GF-D8 (cell line): ENCODE results near the gene GRM8.

Experiments
- DNase-seq: peaks from one replicate; lab custom pipeline; 2025; lab: John Stamatoyannopoulos, UW

GRM8 gene

GRCh38 chr7:126806614-126807013, 446.1 kb downstream of the GRM8 start:
- no peak for DNase-seq

GRCh38 chr7:126805351-126805750, 447.4 kb downstream of the GRM8 start:
- DNase-seq, result no peak

DNA sequence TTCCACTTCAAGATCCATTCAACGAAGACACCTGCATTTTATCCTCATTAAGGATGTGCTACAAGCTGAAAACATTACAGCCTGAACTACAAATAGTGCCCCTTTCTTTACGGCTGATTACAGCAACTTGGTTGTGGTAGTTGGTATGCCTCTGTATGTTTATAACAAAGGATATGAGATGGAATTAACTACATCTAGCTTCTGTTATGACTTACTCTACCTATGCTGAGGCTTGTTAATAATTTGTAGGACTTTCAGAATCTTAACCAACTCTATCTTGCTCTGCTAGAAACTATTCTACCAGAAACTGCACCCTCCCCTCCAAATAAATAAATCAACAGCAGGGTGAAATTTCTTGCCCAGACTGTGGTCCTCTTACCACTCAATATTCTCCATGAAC, 448.1 kb downstream of the GRM8 start:
- DNase-seq, result no peak

- DNase-seq, result no peak
These were observed 448.8 kb downstream of the GRM8 start for GRCh38 chr7:126803990-126804389.

GRCh38 chr7:126803060-126803665, 449.6 kb downstream of the GRM8 start:
- no peak for DNase-seq

DNA sequence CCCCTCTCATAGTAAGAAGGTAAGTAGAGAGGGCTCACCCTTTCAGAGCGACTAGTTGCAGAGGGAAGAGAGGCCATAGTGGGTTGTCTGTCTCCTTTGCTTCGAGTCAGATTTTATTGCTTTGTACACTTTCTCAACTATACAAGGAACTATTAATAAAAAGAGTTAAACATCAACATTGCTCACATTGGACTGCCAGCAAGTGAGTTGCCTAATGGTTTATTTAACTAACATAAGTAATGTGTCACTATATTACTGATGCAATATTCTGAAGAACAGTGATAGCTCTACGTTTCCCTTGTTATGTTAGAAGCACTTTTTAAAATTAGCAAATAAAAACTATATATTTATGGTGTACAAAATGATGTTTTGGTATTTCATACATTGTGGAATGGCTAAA, 451.0 kb downstream of the GRM8 start:
- DNase-seq, result no peak

GRCh38 chr7:126799541-126799940, 453.2 kb downstream of the GRM8 start:
- no peak for DNase-seq

- no peak for DNase-seq
These were observed 460.2 kb downstream of the GRM8 start for GRCh38 chr7:126792521-126792920.

DNA sequence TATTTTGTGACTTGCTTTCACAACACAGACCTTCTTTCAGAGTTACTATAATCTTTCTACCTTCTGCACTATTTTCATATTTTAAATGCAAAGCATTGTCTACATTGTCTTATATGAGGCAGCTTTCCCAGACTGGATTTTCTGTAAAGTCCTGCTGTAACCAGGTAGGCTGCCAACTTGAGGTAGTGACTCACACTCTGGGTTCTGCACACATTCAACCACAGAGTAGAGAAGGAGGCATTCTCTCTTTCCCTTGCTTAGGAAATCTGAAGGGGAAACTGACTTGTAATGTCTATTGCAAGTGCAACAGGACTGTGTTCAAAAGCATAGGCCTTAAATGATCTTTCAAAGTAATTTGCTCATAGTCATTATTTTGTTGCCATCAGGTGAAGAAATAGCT, 461.4 kb downstream of the GRM8 start:
- DNase-seq, result no peak

DNA sequence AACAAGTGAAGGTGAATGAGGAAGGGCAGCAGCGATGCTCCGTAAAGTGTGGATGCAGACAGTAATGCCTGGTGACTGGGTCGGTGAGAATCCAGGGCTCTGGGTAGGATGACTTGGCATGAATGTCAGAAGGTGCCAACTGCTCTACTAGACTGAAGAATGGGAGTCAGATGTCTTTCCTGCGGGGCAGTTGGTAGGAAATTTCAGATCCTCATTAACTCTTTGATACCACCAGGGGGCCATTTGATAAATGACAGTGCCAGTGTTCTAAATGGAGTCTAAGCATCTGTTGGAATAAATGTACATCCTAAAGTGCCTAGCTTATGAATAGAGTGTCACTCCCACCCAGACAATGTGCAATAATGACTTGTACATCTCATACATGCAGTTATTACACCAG, 462.0 kb downstream of the GRM8 start:
- DNase-seq, result no peak

DNA sequence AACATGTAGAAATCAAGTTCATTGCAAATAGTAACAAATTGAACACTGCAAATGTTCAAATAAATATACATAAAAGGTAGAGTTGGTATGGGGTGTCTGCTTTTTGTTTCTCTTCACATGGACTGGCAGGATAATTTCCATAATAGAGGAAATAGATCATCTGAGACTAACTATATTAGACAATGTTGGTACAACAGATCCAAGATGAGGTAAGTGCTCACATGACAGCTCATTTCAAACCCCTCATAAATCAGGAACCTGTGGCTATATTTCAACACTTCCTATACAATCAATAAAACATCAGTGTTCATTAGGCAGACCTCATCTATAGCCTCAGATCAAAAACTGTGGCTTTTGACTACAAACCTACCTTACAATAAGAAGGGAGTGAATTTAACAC, 469.1 kb downstream of the GRM8 start:
- DNase-seq, result no peak

GRCh38 chr7:126780993-126781392, 471.7 kb downstream of the GRM8 start:
- no peak for DNase-seq

DNA sequence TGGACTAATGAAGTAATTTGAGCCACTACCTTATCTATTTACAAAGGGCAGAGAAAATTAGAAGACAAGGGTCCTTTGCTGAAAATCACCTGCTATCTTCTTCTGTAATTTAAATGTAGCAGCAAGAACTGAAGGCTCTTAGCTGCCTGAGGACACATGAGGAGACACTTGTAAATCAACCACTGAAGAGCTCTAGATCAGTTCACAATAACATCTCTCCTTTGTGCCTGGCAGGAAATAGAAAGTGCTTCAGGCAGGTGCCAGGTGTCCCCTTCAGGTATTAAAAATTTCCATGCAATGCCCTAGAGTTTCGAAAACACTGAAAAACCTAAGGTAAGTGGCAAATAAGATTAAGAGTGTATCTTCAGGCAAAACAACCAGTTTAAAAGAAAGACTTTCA, 474.6 kb downstream of the GRM8 start:
- no peak for DNase-seq

DNA sequence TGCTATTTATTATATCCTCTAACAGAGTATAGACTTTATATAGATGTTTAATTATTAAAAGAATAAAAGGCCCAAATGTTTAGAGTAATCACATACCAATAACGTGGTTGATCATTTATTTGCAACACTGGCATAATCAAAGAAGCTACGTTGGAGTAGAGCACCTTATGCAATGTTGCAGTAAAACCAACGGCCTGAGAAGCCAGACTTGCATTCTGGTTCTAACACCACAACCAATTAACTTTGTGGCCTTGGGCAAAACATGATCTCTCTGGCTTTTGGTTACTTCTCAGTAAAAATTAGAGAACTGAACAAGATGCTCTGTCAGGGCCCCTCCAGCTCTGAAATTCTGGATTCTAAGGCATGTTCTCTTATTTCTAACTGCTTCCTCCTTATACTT, 476.2 kb downstream of the GRM8 start:
- DNase-seq, result no peak

DNA sequence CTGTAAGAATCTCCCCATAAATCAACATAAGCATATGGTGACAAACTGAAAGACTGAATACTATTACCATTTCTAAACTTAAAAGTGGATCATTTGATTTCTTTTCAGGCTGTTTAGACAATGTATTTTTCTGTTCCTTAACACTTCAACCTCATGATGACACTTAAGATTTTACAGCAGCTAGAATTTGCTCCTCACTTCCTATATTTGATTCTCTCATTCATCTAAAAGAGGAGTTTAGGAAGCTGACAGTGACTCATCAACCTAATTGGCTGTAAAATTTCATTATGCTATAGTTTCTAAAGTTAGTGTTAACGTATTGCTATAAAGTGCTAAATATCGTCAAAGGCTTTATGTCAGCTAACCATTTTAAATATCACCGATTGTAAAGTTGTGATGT, 478.7 kb downstream of the GRM8 start:
- DNase-seq, result no peak

DNA sequence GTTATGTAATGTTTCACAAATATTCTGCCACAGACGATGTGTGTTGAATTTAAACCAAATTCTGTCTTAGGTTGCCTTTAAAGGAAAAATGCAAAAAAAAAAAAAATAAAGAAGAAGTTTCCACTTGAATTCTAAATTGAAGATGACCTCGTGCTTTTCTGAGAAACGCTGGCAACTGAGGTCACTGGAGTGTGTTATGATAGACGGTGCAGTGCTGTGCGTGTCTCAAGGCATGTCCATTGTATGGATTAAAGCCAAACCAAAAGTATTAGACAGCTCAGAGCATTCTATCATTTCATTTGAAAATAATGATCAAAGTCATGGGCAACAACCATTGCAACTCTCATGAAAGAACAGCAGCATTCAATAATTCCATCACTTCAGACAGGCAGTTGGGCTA, 483.9 kb downstream of the GRM8 start:
- DNase-seq, result no peak

GRCh38 chr7:126760914-126761577, 491.7 kb downstream of the GRM8 start:
- DNase-seq, result no peak

GRCh38 chr7:126755381-126755780, 497.4 kb downstream of the GRM8 start:
- DNase-seq, result no peak

GRCh38 chr7:126750207-126750911, 502.4 kb downstream of the GRM8 start:
- no peak for DNase-seq

GRCh38 chr7:126728967-126729366, 523.8 kb downstream of the GRM8 start:
- no peak for DNase-seq

DNA sequence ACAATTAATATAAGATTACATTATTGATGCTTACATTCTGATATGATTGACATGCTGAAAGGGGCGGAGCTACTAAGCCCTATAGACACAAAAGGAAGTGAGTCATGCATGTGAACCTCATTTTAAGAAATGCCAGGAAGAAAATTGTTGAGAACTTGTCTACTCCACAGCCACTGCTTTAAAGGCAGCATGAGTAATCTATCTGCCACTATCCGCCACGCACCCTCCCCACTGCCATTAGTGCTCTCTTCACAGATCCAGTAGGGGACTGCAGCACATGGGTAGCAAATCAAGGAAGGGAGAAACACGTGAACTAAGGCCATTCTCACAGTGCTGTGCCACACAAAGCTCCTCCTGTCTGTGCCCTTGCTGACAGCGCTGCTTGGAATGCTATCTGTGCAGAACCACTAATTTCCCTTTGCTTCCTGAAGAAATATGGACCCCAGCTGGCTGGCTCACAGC, 524.8 kb downstream of the GRM8 start:
- DNase-seq, result no peak

GRCh38 chr7:126723966-126724544, 528.7 kb downstream of the GRM8 start:
- DNase-seq, result no peak

DNA sequence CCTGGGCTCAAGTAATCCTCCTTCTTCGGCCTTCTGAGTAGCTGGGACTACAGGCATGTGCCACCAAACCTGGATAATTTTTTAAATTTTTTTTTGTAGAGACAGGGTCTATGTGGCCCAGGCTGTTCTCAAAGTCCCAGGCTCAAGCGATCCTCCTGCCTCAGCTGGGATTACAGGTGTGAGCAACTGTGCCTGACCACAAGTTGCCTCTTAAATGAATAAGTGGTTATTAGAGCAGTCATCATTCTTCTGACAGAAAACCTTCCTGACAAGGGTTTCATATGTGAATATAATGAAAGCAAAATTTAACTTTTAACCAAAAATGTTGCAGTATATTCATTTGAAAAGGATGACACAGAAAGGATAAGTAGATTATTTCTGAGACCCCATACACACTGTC, 532.5 kb downstream of the GRM8 start:
- no peak for DNase-seq
